HG03060 (cell line): Measurements from ENCODE around the gene CNTNAP4.

ENCODE experiments used
- ATAC-seq: cut with Tn5 transposase; IDR thresholded peaks from one replicate; pipeline ENCODE4 v1.9.1; 2021; ENCODE audit warnings: low read depth, moderate number of reproducible peaks; ENCODE audit not compliant: unreplicated experiment

Gene CNTNAP4

GRCh38 chr16:76573281-76573680, 296.1 kb downstream of the CNTNAP4 start:
- no peak for ATAC-seq

DNA sequence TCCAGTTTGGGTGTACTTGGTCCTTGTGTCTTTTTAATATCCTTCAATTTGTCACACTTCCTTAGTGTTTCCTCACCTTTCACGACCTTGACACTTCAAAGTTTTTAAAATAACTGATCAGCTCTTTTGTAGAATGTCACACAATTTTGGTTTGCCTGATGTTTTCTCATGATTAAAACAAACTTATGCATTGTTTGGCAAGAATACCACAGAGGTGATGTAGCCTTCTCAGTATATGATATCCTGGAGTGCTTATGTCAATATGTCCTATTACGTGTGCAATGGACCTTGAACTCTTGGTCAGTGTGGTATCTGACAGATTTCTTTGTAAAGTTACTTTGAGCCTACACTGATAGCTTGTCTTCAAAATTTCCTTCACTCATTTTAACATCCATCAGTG, 297.4 kb downstream of the CNTNAP4 start:
- ATAC-seq: no peak

DNA sequence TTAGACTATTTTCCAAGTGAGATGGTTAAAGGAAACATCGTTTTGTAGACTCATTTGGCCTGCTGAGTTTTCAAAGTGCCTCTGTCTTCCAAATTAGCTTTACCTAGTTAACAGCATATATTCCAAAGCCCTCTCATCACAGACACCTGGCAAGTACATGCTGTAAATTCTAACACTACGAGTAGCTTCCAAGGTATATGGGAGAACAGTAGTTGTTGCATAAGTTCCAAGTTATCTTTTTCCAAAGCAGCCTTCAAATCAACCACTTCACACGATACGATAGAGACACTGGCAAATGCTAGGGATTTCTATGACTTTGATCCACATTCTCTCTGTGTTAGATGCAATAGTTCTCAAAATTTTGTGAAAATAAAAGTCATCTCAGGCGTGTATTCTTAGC, 299.3 kb downstream of the CNTNAP4 start:
- no peak for ATAC-seq

DNA sequence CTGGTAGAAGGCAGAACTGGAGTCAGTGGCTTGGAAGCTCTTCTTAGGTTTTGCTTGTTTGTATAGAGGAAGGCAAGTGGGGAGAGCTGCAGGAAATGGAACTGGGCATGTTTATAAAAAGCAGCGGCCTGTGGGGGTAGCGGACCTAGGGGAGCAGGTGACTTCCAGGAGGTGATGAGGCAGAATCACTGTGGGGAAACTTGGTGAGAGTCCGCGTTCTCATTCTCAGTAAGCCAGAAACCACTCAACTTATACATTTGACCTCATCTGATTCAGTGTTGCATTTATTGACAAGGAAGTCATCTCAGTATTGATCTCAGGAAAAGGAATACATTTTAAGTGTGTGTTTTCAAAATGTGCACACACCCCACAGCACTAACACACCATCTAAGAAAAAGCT, 299.8 kb downstream of the CNTNAP4 start:
- peak; percentile 55 for ATAC-seq

- no peak for ATAC-seq
Observed at GRCh38 chr16:76579277-76579922, 302.2 kb downstream of the CNTNAP4 start.

- no peak for ATAC-seq
Observed at GRCh38 chr16:76583466-76583865, 306.3 kb downstream of the CNTNAP4 start.

DNA sequence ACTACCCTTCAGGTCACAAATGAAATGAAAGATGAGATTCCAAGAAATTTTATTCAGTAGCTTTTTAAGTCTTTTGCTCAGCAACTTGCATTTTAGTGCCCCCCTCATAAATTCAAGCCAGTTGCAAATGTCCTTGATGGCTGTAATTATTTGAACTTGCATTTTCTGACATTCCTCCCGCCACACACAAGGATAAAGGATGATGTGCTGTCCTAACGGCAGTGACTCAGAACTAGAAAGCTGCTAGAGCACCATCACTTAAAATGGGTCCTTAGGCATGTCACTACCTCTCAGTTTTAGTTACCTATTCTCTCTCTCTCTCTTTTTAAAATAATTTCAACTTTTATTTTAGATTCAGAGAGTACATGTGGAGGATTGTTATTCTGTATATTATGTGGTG, 306.7 kb downstream of the CNTNAP4 start:
- no peak for ATAC-seq

GRCh38 chr16:76598498-76598897, 321.3 kb downstream of the CNTNAP4 start:
- ATAC-seq: no peak

- ATAC-seq: no peak
Observed at GRCh38 chr16:76607317-76607716, 330.1 kb downstream of the CNTNAP4 start.
